GM12872 (cell line): Measurements from ENCODE around the gene C1QB.

ENCODE experiments used
- TF ChIP-seq, protein P1 (sequence below): IDR thresholded peaks from 3 replicates; pipeline ENCODE4 v1.5.1; 2011; ENCODE audit warnings: low read depth, mild to moderate bottlenecking, low read length, moderate library complexity; ENCODE audit not compliant: insufficient read depth

The C1QB gene

DNA sequence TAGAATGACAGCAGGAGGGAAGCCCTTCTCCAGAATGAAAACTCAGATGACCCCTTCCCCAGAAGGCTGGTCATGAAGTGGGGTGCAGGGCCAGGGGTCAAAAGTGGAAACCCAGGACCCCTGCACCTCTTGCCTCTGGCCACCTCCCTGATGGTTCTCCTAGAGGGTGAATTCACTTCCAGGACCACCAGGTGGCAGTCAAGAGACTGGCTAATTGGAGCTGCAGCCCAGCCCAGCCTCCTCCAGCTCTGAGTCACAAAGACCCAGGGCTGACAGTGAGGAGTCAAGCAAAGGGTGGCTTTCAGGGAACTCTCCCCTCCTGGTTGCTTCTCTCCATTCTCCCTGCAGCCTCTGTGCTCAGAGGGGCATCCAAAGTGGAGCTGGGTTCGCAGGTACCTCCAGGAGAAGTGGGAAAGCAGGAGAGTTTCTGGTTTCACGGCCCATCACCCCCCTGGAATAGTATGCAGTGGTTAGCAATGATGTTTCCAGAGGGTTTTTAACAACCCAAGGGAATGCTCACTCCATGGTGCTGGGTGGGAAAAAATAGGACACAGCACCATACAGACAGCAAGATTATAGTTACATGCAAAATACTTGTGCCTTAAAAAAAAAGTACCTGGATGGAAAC lies 51.5 kb downstream of the C1QB start:
- TF ChIP-seq, protein P1, sequence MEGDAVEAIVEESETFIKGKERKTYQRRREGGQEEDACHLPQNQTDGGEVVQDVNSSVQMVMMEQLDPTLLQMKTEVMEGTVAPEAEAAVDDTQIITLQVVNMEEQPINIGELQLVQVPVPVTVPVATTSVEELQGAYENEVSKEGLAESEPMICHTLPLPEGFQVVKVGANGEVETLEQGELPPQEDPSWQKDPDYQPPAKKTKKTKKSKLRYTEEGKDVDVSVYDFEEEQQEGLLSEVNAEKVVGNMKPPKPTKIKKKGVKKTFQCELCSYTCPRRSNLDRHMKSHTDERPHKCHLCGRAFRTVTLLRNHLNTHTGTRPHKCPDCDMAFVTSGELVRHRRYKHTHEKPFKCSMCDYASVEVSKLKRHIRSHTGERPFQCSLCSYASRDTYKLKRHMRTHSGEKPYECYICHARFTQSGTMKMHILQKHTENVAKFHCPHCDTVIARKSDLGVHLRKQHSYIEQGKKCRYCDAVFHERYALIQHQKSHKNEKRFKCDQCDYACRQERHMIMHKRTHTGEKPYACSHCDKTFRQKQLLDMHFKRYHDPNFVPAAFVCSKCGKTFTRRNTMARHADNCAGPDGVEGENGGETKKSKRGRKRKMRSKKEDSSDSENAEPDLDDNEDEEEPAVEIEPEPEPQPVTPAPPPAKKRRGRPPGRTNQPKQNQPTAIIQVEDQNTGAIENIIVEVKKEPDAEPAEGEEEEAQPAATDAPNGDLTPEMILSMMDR: peak; percentile 90

DNA sequence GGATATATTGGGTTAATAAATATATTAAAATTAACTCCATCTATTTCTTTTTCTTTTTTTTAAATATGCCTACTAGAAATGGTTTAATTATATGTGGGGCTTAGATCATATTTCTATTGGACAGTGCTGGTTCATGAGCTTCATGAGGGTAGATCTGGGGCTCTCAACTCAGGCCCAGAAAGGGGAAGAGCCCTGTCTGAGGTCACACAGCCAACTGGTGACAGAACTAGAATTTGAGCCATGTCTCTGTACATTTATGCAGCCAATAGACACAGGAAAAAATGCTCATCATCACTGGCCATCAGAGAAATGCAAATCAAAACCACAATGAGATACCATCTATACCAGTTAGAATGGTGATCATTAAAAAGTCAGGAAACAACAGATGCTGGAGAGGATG lies 52.5 kb downstream of the C1QB start:
- TF ChIP-seq, protein P1: no peak

DNA sequence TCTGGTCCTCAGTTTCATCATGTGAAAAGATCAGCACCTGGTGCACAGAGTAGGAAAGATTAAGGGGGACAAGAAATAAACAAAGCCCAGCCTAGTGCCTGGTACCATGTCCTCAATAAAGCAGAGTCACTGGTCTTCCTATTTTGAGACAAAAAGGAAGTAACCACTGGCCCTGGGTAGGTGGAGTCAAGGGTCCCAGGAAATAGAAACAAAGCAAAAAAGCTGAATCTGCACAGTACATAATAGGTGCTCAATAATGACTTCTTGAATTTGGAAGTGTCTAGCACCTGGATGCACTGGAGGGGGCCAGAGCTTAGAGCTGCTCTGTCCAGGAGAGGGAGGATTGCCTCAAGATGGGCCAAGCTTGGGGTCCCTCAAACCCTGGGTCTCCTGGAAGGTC lies 55.7 kb downstream of the C1QB start:
- TF ChIP-seq, protein P1: no peak

DNA sequence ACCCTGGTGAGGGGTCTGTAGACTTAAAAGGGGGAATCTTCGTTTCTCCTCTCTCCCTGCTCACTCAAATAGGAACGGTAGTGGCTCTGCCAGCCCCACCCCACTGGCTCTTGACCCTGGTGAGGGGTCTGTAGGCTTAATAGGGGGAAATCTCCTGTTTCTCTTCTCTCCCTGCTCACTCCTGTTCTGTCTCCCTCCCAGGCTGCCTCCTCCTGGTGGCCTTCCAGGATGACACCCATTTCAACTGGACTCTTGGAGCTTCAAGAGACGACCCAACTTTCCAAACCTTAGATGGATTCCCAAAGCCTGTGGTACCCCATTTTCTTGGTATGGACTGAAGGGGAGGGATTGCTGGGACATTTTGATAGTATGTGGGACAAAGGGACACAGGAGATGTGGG lies 56.2 kb downstream of the C1QB start:
- TF ChIP-seq, protein P1: no peak

DNA sequence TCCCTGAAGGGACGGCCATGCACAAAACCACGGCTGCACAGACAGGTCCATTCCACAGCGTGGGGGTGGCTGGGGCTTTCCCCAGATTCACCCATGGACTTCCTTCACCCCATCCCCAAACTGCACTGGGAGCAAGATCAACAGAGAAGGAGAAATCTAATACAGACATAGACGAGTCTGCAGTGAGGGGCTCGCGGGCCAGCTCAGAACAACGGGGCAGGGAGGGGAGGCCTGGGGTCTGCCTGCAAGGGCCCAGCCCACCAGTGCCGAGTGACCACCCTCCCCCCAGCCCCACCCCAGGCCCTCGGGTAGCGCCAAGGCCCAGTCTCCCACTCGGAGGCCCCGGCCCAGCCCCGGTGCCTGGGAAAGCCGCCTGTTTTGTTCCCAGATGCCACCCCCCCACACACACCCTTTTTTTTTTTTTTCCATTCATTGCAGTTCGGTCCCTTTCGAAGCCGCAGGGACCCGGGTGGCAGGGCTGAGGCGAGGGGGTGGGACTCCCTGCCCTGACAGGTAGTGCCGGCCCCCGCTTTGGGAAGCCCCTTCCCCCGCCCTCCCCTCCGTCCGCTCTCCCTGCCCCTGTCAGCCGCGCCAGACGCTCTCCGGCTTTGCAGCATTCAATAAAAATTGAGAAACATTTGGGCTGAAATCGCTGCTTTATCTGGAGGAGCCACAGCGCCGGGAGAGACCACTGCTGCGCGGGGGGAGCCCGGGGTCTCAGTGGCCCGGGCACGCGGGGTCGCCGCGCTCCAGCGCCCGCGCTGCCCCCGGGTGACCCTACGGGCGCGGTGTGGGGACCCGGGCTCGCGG lies 57.1 kb downstream of the C1QB start:
- TF ChIP-seq, protein P1: no peak

DNA sequence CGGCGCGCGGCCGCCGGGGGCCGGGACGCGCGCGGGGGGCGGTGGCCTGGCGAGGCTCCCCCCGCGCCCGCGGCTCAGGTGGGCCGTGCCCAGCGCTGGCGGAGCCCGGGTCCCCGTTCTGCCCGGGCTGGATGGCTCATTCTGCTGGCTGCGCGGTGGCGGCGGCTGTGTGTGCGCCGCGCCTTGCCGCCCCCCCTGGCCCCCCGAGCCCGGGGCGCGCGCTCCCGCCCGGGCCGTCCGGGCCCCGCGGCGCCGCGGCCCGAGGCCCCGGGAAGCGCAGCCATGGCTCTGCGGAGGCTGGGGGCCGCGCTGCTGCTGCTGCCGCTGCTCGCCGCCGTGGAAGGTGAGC lies 57.6 kb downstream of the C1QB start, which contains the start of gene EPHB2:
Gene EPHB2, plus strand, starts transcription at position 139 of the 349 bp plus-strand sequence. Its CDS starts 144 bp downstream, at position 283.
- TF ChIP-seq, protein P1: no peak

DNA sequence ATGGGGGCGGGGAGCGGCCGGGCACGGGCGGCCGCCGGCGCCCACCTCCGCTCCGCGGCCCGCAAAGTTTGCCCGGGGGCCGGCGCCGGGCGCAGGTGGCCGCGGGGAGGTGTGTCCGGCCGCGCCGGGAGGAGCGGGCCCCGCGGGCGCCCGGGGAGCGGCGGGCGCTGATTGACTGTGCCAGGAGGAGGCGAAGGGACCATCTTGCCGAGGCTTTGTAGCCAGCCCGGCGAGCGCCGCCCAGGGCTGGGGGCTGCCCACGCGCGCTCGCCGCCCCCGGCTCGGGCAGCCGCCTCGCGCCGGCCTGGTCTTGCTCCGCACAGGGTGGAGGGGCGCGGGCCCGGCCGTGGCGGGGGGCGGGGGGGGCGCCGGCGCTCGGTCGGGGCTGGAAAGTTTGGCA lies 58.0 kb downstream of the C1QB start:
- TF ChIP-seq, protein P1: no peak
